Measurements from ENCODE around the gene ZNF829. TPM values are rescaled to one million over a fixed set of nuclear protein-coding genes. Genes with fewer than 3 reads are reported as not detected.
A peak's percentile ranks its signal among the peaks of the same experiment; 100 is the strongest.

ZNF829 gene
- total and polyA plus RNA-seq, 2 donors (not counting 1 experiment from before 2014, with no cell fraction given): 1.5 to 9.6 TPM

DNA sequence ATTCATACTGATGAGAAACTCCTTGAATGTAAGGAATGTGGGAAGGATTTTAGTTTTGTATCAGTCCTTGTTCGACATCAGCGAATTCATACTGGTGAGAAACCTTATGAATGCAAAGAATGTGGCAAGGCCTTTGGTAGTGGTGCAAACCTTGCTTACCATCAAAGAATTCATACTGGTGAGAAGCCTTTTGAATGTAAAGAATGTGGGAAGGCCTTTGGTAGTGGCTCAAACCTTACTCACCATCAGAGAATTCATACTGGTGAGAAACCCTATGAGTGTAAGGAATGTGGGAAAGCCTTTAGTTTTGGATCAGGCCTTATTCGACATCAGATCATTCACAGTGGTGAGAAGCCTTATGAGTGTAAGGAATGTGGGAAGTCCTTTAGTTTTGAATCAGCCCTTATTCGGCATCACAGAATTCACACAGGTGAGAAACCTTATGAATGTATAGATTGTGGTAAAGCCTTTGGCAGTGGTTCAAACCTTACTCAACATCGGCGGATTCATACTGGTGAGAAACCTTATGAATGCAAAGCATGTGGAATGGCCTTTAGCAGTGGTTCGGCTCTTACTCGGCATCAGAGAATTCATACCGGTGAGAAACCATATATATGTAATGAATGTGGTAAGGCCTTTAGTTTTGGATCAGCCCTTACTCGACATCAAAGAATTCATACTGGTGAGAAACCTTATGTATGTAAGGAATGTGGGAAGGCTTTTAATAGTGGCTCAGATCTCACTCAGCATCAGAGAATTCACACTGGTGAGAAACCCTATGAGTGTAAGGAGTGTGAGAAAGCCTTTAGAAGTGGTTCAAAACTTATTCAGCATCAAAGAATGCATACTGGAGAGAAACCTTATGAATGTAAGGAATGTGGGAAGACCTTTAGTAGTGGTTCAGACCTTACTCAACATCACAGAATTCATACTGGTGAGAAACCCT, 38.8 kb downstream of the ZNF829 start:
- no peak overlapping the region for H3K9ac ChIP-seq (ENCODE audit: low read length)
- H4K20me1 ChIP-seq (ENCODE audit: control insufficient read depth, insufficient read depth, low read length, poor library complexity, severe bottlenecking): no peaks in the 10 kb centered on the region
- H3K4me1 Mint-ChIP-seq: no peaks in the 10 kb centered on the region
- no peak overlapping the region for H3K27ac ChIP-seq (ENCODE audit: low read length in 2 of 2)
- H3K36me3 ChIP-seq (replicated peaks in 1 of 2; ENCODE audit: control extremely low read depth in 1 of 2, control insufficient read depth in 1 of 2, extremely low read depth in 1 of 2, insufficient read depth in 2 of 2, low read length in 1 of 2): peaks cover 12 to 23% of the 10 kb centered on the region in 2 experiments
- POLR2A ChIA-PET: interaction anchor here (0.6 kb wide), 1 partner anchor 13 kb away, joined by 5 read pairs; no protein-coding TSS in a partner anchor
- peak overlapping the region in 1 of 5 experiments; percentile 17 for H3K4me3 ChIP-seq (ENCODE audit: control extremely low read depth in 1 of 5, extremely low read depth in 1 of 5, insufficient read depth in 1 of 5, low read depth in 2 of 5, low read length in 4 of 5)
- no peak overlapping the region for H2AFZ ChIP-seq (ENCODE audit: insufficient read depth, low read depth, low read length, poor library complexity, severe bottlenecking)
- ATAC-seq (ENCODE audit: low read depth) (no peak), DNase-seq (no peak)
- peaks cover 33 to 91% (median 37%) of the 10 kb centered on the region in 3 donors for H3K9me3 ChIP-seq (ENCODE audit: control extremely low read depth in 1 of 3, control insufficient read depth in 2 of 3, insufficient read depth in 1 of 3, low read length in 2 of 3)
- no peaks in the 10 kb centered on the region for H3K27me3 Mint-ChIP-seq
- CTCF ChIA-PET: no interaction called here
- H3K4me3 Mint-ChIP-seq: no peak overlapping the region
- peaks cover 28% of the 10 kb centered on the region for H3K9me3 Mint-ChIP-seq (ENCODE audit: insufficient read depth)
- no peak overlapping the region for H3K27ac Mint-ChIP-seq
- TF ChIP-seq, protein P1, sequence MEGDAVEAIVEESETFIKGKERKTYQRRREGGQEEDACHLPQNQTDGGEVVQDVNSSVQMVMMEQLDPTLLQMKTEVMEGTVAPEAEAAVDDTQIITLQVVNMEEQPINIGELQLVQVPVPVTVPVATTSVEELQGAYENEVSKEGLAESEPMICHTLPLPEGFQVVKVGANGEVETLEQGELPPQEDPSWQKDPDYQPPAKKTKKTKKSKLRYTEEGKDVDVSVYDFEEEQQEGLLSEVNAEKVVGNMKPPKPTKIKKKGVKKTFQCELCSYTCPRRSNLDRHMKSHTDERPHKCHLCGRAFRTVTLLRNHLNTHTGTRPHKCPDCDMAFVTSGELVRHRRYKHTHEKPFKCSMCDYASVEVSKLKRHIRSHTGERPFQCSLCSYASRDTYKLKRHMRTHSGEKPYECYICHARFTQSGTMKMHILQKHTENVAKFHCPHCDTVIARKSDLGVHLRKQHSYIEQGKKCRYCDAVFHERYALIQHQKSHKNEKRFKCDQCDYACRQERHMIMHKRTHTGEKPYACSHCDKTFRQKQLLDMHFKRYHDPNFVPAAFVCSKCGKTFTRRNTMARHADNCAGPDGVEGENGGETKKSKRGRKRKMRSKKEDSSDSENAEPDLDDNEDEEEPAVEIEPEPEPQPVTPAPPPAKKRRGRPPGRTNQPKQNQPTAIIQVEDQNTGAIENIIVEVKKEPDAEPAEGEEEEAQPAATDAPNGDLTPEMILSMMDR (IDR thresholded peaks at IDR 0.05): no peak
- no peak for TF ChIP-seq EZH2 (IDR thresholded peaks at IDR 0.05; ENCODE audit: borderline replicate concordance, insufficient read depth, low read depth, low read length, poor library complexity, severe bottlenecking)
- H3K4me1 ChIP-seq (ENCODE audit: control insufficient read depth in 2 of 2, insufficient read depth in 2 of 2, low read length in 2 of 2): no peaks in the 10 kb centered on the region
- no peaks in the 10 kb centered on the region for H3K27me3 ChIP-seq (replicated peaks in 1 of 4; ENCODE audit: control extremely low read depth in 1 of 4, control insufficient read depth in 3 of 4, insufficient read depth in 4 of 4, low read length in 3 of 4)
- WGBS (ENCODE audit: insufficient coverage): 100% methylated on average over 6 of the region's 10 CpGs
- peaks cover 3% of the 10 kb centered on the region for H3K79me2 ChIP-seq (ENCODE audit: control insufficient read depth, insufficient read depth, low read length)
- intact Hi-C loops (cut with micrococcal nuclease): no loop called here
- H3K4me2 ChIP-seq (replicated peaks; ENCODE audit: low read depth, low read length, poor library complexity, severe bottlenecking): no peak overlapping the region

DNA sequence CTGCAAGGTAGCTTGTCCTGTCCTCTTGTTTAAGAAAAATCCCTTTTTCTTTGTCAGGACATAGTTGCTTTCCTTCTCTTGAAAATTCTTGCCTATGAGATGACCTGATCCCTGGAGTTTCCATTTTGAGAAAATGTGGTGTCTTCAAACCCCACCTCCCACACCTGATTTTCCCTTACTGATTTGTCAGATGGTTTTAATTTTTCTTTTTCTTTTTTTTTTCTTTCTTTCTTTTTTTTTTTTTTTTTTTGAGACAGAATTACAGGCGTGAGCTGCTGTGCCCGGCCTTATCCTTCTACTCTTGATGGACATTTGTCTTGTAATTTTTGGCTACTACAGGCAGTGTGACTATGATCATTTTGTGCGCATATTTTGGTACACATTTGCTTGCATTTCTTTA, 64.2 kb downstream of the ZNF829 start:
- Mint-ChIP-seq H3K9me3 (ENCODE audit: insufficient read depth) (peaks cover 7% of the 10 kb centered on the region), H3K27ac (no peak overlapping the region), H3K4me3 (no peak overlapping the region), H3K27me3 (no peaks in the 10 kb centered on the region), H3K4me1 (peaks cover 5% of the 10 kb centered on the region)
- Histone ChIP-seq H3K27me3 (replicated peaks in 1 of 4; ENCODE audit: control extremely low read depth in 1 of 4, control insufficient read depth in 3 of 4, insufficient read depth in 4 of 4, low read length in 3 of 4) (no peaks in the 10 kb centered on the region), H3K4me3 (ENCODE audit: control extremely low read depth in 1 of 5, extremely low read depth in 1 of 5, insufficient read depth in 1 of 5, low read depth in 2 of 5, low read length in 4 of 5) (peak overlapping the region in 1 of 5 experiments; percentile 100), H2AFZ (ENCODE audit: insufficient read depth, low read depth, low read length, poor library complexity, severe bottlenecking) (no peak overlapping the region), H3K27ac (ENCODE audit: low read length in 2 of 2) (no peak overlapping the region), H3K79me2 (ENCODE audit: control insufficient read depth, insufficient read depth, low read length) (peaks cover 65% of the 10 kb centered on the region), H3K9me3 (ENCODE audit: control extremely low read depth in 1 of 3, control insufficient read depth in 2 of 3, insufficient read depth in 1 of 3, low read length in 2 of 3) (peaks cover 2 to 15% (median 6%) of the 10 kb centered on the region in 3 donors), H3K36me3 (replicated peaks in 1 of 2; ENCODE audit: control extremely low read depth in 1 of 2, control insufficient read depth in 1 of 2, extremely low read depth in 1 of 2, insufficient read depth in 2 of 2, low read length in 1 of 2) (peaks cover 7 to 12% of the 10 kb centered on the region in 2 experiments), H3K4me1 (ENCODE audit: control insufficient read depth in 2 of 2, insufficient read depth in 2 of 2, low read length in 2 of 2) (peaks cover 16 to 20% of the 10 kb centered on the region in 2 donors), H3K9ac (ENCODE audit: low read length) (no peak overlapping the region), H3K4me2 (replicated peaks; ENCODE audit: low read depth, low read length, poor library complexity, severe bottlenecking) (peak overlapping the region; percentile 93), H4K20me1 (ENCODE audit: control insufficient read depth, insufficient read depth, low read length, poor library complexity, severe bottlenecking) (no peaks in the 10 kb centered on the region)
- no peak for DNase-seq
- intact Hi-C loops (cut with micrococcal nuclease): loop anchor here (2.0 kb wide), 3 partner anchors 433 to 743 kb away; partner anchors contain the start of genes ZFP14, ZFP82, ZNF540 and ZNF571
- CTCF ChIA-PET: no interaction called here
- no CpG with 5 or more reads among the region's 3 CpGs for WGBS (ENCODE audit: insufficient coverage)
- ATAC-seq (ENCODE audit: low read depth): no peak
- TF ChIP-seq, protein P1 (IDR thresholded peaks at IDR 0.05): no peak
- no peak for TF ChIP-seq EZH2 (IDR thresholded peaks at IDR 0.05; ENCODE audit: borderline replicate concordance, insufficient read depth, low read depth, low read length, poor library complexity, severe bottlenecking)
- POLR2A ChIA-PET: interaction anchor here (3.1 kb wide), 1 partner anchor 14 kb away, joined by 41 read pairs; the partner anchor contains the start of gene ZNF790
